HEK293 (cell line): ENCODE results near the gene MCM8.

ENCODE experiments used
- CTCF ChIA-PET: fragments of 350-600 bp; formaldehyde crosslinking; extraction: SDS; loops from one replicate; lab custom pipeline; 2021; ENCODE audit warnings: antibody characterized with exemption; lab: Yijun Ruan, JAX
- POLR2A ChIA-PET: fragments of 300-600 bp; formaldehyde crosslinking; extraction: SDS; loops from one replicate; lab custom pipeline; 2020; ENCODE audit warnings: antibody characterized with exemption, inconsistent platforms; lab: Yijun Ruan, JAX
- H3K27ac ChIP-seq: fragments of 200-500 bp; sonication (Bioruptor generic); 2 replicates; pipeline ENCODE4 v1.5.1; 2014; ENCODE audit warnings: low read depth, low read length, control low read depth, inconsistent platforms; ENCODE audit errors: extremely low read depth
- H3K36me3 ChIP-seq, 2 experiments: fragments of 200-500 bp in 1 of 2; sonication (Bioruptor generic) in 1 of 2; 1 replicate in 1 of 2; 2 replicates in 1 of 2; pipeline ENCODE4 v1.5.1; 2014 to 2017; ENCODE audit warnings: inconsistent platforms in 2 of 2, low read length in 2 of 2; ENCODE audit not compliant: control insufficient read depth in 2 of 2, insufficient read depth in 1 of 2
- H3K4me1 ChIP-seq: fragments of 200-500 bp; sonication (Bioruptor generic); 2 replicates; pipeline ENCODE4 v1.5.1; 2014; ENCODE audit warnings: mild to moderate bottlenecking, low read length, inconsistent platforms; ENCODE audit not compliant: control insufficient read depth, insufficient read depth
- H3K4me3 ChIP-seq: 2 replicates; pipeline ENCODE4 v1.5.1; 2011; ENCODE audit warnings: low read depth, mild to moderate bottlenecking, control low read depth, low read length, moderate library complexity
- H3K9me3 ChIP-seq: fragments of 200-500 bp; sonication (Bioruptor generic); 2 replicates; pipeline ENCODE4 v1.5.1; 2014; ENCODE audit warnings: low read depth, low read length, inconsistent platforms; ENCODE audit not compliant: control insufficient read depth, insufficient read depth
- GLI4 ChIP-seq: fragments of 450-650 bp; formaldehyde crosslinking; IDR thresholded peaks from 2 replicates; pipeline ENCODE4 v1.5.1; 2016; ENCODE audit warnings: missing biosample characterization, missing genetic modification characterization
- IKZF3 ChIP-seq: fragments of 450-650 bp; IDR thresholded peaks from 2 replicates; pipeline ENCODE4 v1.5.0; 2018; ENCODE audit warnings: missing biosample characterization, mild to moderate bottlenecking, missing genetic modification characterization, moderate library complexity
- KLF17 ChIP-seq: fragments of 450-650 bp; formaldehyde crosslinking; IDR thresholded peaks from 2 replicates; pipeline ENCODE4 v1.5.1; 2016; ENCODE audit warnings: missing biosample characterization, missing genetic modification characterization
- KLF9 ChIP-seq: fragments of 450-650 bp; formaldehyde crosslinking; IDR thresholded peaks from 2 replicates; pipeline ENCODE4 v1.5.1; 2016; ENCODE audit warnings: missing biosample characterization, missing genetic modification characterization, low read depth
- RBAK ChIP-seq: fragments of 450-650 bp; formaldehyde crosslinking; IDR thresholded peaks from 2 replicates; pipeline ENCODE4 v1.5.1; 2016; ENCODE audit warnings: missing biosample characterization, missing genetic modification characterization
- SALL2 ChIP-seq: fragments of 450-650 bp; formaldehyde crosslinking; IDR thresholded peaks from 2 replicates; pipeline ENCODE4 v1.5.0; 2017; ENCODE audit warnings: missing biosample characterization, mild to moderate bottlenecking, missing genetic modification characterization, borderline replicate concordance
- TCF7L2 ChIP-seq: IDR thresholded peaks from 2 replicates; pipeline ENCODE4 v1.6.1; 2011; ENCODE audit warnings: low read depth, mild to moderate bottlenecking, inconsistent platforms, low read length, moderate library complexity, borderline replicate concordance
- YY1 ChIP-seq: fragments of 450-650 bp; formaldehyde crosslinking; IDR thresholded peaks from 2 replicates; pipeline ENCODE4 v1.5.1; 2018; ENCODE audit warnings: missing biosample characterization, missing genetic modification characterization
- ZBTB10 ChIP-seq: fragments of 450-650 bp; formaldehyde crosslinking; IDR thresholded peaks from 2 replicates; pipeline ENCODE4 v1.5.1; 2016; ENCODE audit warnings: missing biosample characterization, missing genetic modification characterization
- ZFP41 ChIP-seq: fragments of 450-650 bp; formaldehyde crosslinking; IDR thresholded peaks from 2 replicates; pipeline ENCODE4 v1.5.1; 2016; ENCODE audit warnings: missing biosample characterization, missing genetic modification characterization, borderline replicate concordance
- ZFP69B ChIP-seq: fragments of 450-650 bp; formaldehyde crosslinking; IDR thresholded peaks from 2 replicates; pipeline ENCODE4 v1.5.1; 2016; ENCODE audit warnings: missing biosample characterization, missing genetic modification characterization
- ZNF202 ChIP-seq: fragments of 450-650 bp; formaldehyde crosslinking; IDR thresholded peaks from 2 replicates; pipeline ENCODE4 v1.5.1; 2016; ENCODE audit warnings: missing biosample characterization, missing genetic modification characterization, borderline replicate concordance
- ZNF214 ChIP-seq: fragments of 450-650 bp; formaldehyde crosslinking; IDR thresholded peaks from 2 replicates; pipeline ENCODE4 v1.5.1; 2017; ENCODE audit warnings: missing biosample characterization, mild to moderate bottlenecking, missing genetic modification characterization, borderline replicate concordance
- ZNF341 ChIP-seq: fragments of 450-650 bp; formaldehyde crosslinking; IDR thresholded peaks from 2 replicates; pipeline ENCODE4; 2016; ENCODE audit warnings: low read depth, missing biosample characterization, missing genetic modification characterization
- ZNF366 ChIP-seq: fragments of 450-650 bp; formaldehyde crosslinking; conservative IDR thresholded peaks from 2 replicates; pipeline ENCODE4 v1.5.1; 2016; ENCODE audit warnings: missing biosample characterization, missing genetic modification characterization
- ZNF488 ChIP-seq: fragments of 450-650 bp; formaldehyde crosslinking; IDR thresholded peaks from 2 replicates; pipeline ENCODE4 v1.5.1; 2016; ENCODE audit warnings: missing biosample characterization, missing genetic modification characterization
- ZNF561 ChIP-seq: fragments of 450-650 bp; IDR thresholded peaks from 2 replicates; pipeline ENCODE4 v1.5.1; 2018; ENCODE audit warnings: missing biosample characterization, missing genetic modification characterization, borderline replicate concordance
- ZNF610 ChIP-seq: fragments of 450-650 bp; formaldehyde crosslinking; IDR thresholded peaks from 2 replicates; pipeline ENCODE4 v1.5.1; 2016; ENCODE audit warnings: missing biosample characterization, missing genetic modification characterization, borderline replicate concordance
- ZNF777 ChIP-seq: fragments of 450-650 bp; formaldehyde crosslinking; IDR thresholded peaks from 2 replicates; pipeline ENCODE4 v1.5.1; 2017; ENCODE audit warnings: missing biosample characterization, missing genetic modification characterization, borderline replicate concordance
- ZNF830 ChIP-seq: fragments of 450-650 bp; IDR thresholded peaks from 2 replicates; pipeline ENCODE4 v1.5.0; 2018; ENCODE audit warnings: missing biosample characterization, missing genetic modification characterization, low read depth, mild to moderate bottlenecking, moderate library complexity
- TF ChIP-seq, protein P1 (sequence below): fragments of 450-650 bp; formaldehyde crosslinking; conservative IDR thresholded peaks from 2 replicates; pipeline ENCODE4 v1.5.1; 2016; ENCODE audit warnings: low read depth, missing biosample characterization, missing genetic modification characterization
- TF ChIP-seq, protein P2 (sequence below): fragments of 450-650 bp; formaldehyde crosslinking; IDR thresholded peaks from 2 replicates; pipeline ENCODE4 v1.5.1; 2016; ENCODE audit warnings: missing biosample characterization, missing genetic modification characterization
- TF ChIP-seq, protein P3 (sequence below): fragments of 450-650 bp; formaldehyde crosslinking; IDR thresholded peaks from 2 replicates; pipeline ENCODE4 v1.5.1; 2016; ENCODE audit warnings: missing biosample characterization, missing genetic modification characterization, low read depth

Gene MCM8

DNA sequence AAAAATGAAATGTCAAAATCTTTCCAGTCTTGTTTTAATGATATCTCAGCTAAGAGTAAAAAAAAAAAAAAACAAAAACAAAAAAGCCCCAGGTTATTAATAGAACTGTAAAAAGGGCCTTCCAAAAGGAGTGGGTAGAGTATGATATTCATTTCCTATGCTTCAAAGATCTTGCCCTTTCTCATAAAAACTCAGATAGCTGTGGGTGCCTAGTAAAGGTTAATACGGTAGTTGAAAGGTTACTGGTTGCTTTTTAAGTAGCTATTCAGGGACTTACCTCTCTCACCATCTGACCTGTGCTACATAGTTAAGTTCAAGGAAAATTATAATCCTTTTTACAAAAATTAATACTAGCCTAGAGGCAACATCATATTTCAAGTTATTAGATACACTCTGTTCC is 15.1 kb upstream of the MCM8 start (continued):
- TF ChIP-seq, protein P1, sequence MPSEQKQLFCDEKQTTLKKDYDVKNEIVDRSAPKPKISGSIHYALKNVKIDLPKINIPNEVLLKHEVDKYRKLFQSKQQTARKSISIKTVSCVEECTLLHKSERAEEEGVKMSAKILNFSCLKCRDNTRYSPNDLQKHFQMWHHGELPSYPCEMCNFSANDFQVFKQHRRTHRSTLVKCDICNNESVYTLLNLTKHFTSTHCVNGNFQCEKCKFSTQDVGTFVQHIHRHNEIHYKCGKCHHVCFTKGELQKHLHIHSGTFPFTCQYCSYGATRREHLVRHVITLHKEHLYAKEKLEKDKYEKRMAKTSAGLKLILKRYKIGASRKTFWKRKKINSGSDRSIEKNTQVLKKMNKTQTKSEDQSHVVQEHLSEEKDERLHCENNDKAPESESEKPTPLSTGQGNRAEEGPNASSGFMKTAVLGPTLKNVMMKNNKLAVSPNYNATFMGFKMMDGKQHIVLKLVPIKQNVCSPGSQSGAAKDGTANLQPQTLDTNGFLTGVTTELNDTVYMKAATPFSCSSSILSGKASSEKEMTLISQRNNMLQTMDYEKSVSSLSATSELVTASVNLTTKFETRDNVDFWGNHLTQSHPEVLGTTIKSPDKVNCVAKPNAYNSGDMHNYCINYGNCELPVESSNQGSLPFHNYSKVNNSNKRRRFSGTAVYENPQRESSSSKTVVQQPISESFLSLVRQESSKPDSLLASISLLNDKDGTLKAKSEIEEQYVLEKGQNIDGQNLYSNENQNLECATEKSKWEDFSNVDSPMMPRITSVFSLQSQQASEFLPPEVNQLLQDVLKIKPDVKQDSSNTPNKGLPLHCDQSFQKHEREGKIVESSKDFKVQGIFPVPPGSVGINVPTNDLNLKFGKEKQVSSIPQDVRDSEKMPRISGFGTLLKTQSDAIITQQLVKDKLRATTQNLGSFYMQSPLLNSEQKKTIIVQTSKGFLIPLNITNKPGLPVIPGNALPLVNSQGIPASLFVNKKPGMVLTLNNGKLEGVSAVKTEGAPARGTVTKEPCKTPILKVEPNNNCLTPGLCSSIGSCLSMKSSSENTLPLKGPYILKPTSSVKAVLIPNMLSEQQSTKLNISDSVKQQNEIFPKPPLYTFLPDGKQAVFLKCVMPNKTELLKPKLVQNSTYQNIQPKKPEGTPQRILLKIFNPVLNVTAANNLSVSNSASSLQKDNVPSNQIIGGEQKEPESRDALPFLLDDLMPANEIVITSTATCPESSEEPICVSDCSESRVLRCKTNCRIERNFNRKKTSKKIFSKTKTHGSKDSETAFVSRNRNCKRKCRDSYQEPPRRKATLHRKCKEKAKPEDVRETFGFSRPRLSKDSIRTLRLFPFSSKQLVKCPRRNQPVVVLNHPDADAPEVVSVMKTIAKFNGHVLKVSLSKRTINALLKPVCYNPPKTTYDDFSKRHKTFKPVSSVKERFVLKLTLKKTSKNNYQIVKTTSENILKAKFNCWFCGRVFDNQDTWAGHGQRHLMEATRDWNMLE: no peak
- no peak for TF ChIP-seq ZNF214
- TF ChIP-seq ZNF366 (tag by site-specific recombination): no peak
- TF ChIP-seq YY1: no peak
- TF ChIP-seq ZNF341 (tag by site-specific recombination): no peak
- no peak for TF ChIP-seq ZNF830 (tag by site-specific recombination)
- no peak for TF ChIP-seq KLF17
- no peak for TF ChIP-seq IKZF3 (tag by site-specific recombination)
- TF ChIP-seq KLF9 (tag by site-specific recombination): no peak
- no peak for TF ChIP-seq ZFP41 (tag by site-specific recombination)
- TF ChIP-seq GLI4 (tag by site-specific recombination): no peak
- TF ChIP-seq ZBTB10 (tag by site-specific recombination): no peak
- TF ChIP-seq ZNF610 (tag by site-specific recombination): no peak
- TF ChIP-seq ZNF777 (tag by site-specific recombination): no peak
- TF ChIP-seq, all 188 proteins: peak for 0

DNA sequence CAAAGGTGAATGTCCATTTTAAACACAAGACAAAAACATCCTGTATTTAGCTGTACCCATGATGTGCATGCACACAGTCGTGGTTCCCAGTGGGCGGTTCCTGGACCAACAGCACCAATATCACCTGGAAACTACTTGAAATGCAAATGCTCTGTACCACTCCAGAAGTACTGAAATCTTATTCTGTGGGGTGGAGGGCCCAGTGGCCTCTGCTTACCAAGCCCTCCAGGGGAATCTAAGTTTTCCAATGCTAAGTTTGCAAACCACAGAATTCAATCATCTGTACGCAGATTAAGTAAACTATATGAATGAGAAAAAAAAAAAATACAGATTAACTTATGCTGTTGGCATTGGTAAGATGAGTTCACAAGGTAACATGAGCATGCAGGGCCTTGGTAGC is 14.2 kb upstream of the MCM8 start:
- POLR2A ChIA-PET: no interaction called here
- H3K4me3 ChIP-seq: no peak overlapping the region
- no peak overlapping the region for H3K27ac ChIP-seq
- H3K4me1 ChIP-seq: no peaks in the 10 kb centered on the region
- CTCF ChIA-PET: interaction anchor here (0.6 to 1.3 kb wide), 3 partner anchors 13 to 378 kb away, joined by 3 to 5 read pairs (median 3); no protein-coding TSS in a partner anchor
- TF ChIP-seq RBAK (no peak), YY1 (no peak), ZNF202 (tag by site-specific recombination) (no peak), ZNF561 (tag by site-specific recombination) (no peak), SALL2 (tag by site-specific recombination) (no peak), ZNF214 (no peak), TCF7L2 (no peak), ZNF488 (tag by site-specific recombination) (no peak), ZFP69B (tag by site-specific recombination) (no peak)
- TF ChIP-seq, protein P2, sequence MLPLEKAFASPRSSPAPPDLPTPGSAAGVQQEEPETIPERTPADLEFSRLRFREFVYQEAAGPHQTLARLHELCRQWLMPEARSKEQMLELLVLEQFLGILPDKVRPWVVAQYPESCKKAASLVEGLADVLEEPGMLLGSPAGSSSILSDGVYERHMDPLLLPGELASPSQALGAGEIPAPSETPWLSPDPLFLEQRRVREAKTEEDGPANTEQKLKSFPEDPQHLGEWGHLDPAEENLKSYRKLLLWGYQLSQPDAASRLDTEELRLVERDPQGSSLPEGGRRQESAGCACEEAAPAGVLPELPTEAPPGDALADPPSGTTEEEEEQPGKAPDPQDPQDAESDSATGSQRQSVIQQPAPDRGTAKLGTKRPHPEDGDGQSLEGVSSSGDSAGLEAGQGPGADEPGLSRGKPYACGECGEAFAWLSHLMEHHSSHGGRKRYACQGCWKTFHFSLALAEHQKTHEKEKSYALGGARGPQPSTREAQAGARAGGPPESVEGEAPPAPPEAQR: no peak
- TF ChIP-seq, protein P3, sequence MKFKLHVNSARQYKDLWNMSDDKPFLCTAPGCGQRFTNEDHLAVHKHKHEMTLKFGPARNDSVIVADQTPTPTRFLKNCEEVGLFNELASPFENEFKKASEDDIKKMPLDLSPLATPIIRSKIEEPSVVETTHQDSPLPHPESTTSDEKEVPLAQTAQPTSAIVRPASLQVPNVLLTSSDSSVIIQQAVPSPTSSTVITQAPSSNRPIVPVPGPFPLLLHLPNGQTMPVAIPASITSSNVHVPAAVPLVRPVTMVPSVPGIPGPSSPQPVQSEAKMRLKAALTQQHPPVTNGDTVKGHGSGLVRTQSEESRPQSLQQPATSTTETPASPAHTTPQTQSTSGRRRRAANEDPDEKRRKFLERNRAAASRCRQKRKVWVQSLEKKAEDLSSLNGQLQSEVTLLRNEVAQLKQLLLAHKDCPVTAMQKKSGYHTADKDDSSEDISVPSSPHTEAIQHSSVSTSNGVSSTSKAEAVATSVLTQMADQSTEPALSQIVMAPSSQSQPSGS: no peak
- H3K9me3 ChIP-seq: no peaks in the 10 kb centered on the region
- H3K36me3 ChIP-seq: peaks cover 13 to 32% of the 10 kb centered on the region in 2 experiments; a peak in 2 of 3 replicates
